DMS 273 treated with DMSO at 0.1 percent for 48 hours (cell line): ENCODE data around the gene RETREG3.
"Not testable (repeated sequence)": the region's sequence is repeated elsewhere in the genome, so short reads cannot be mapped to it uniquely, and the experiment has no call there.

Experiments
- DNase-seq: peaks from one replicate; lab custom pipeline; 2025; lab: John Stamatoyannopoulos, UW

RETREG3 gene

GRCh38 chr17:42609182-42609813 lies at the start of gene RETREG3, which contains the start of gene TUBG1:
TSS of gene RETREG3 (minus strand) at chr17:42609374. CDS start at chr17:42609324, 50 bp downstream.
TSS of gene TUBG1 (plus strand) at chr17:42609683. CDS start at chr17:42609738, 55 bp downstream.
- peak; percentile 95 for DNase-seq

DNA sequence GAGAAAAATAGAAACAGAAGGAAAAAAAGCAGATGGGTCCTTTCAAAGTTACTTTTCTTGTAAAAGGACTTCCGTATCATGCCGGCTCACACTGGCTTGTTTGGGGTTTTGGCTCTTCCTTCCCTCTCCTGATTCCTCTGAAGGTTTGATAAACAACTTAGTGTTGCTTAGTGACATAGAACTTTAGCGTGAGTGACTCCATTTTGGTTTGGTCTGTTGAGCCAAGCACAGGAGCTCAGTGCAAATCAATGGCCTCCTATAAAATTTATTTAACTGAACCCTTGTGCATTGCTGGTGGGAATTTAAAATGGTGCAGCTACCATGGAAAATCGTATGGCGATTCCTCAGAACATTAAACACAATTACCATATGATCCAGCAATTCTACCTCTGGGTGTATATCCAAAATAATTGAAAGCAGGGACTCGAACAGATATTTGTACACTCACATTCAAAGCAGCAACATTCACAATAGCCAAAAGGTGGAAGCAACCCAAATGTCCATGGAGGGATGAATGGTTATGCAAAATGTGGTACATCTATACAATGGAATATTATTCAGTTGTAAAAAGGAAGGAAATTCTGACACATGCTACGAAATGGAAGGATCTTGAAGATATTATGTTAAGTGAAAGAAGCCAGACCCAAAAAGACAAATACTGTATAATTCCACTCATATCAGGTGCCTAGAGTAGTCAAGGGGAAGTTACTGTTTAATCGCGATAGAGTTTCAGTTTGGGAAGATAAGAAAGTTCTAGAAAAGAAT lies 48.8 kb upstream of the RETREG3 start:
- DNase-seq, result no peak

DNA sequence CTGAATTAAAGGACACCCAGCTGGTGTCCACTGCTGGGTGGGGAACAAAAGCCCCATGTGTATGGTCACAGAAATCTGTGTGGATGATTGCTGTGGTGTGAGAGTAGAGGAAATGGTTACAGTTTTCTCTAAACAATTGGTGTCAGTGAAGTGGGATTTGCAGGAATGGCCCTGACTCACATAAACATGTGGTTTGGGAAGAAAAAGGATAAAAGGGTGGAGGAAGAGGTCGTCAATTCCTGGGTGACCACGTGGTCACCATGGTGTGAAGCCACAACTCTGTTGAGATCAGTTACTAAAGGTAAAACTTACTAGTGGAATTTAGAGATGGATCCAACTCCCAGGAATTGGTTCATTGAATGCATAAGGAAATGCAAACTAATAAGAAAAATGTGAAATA lies 46.4 kb upstream of the RETREG3 start:
- DNase-seq, result no peak

DNA sequence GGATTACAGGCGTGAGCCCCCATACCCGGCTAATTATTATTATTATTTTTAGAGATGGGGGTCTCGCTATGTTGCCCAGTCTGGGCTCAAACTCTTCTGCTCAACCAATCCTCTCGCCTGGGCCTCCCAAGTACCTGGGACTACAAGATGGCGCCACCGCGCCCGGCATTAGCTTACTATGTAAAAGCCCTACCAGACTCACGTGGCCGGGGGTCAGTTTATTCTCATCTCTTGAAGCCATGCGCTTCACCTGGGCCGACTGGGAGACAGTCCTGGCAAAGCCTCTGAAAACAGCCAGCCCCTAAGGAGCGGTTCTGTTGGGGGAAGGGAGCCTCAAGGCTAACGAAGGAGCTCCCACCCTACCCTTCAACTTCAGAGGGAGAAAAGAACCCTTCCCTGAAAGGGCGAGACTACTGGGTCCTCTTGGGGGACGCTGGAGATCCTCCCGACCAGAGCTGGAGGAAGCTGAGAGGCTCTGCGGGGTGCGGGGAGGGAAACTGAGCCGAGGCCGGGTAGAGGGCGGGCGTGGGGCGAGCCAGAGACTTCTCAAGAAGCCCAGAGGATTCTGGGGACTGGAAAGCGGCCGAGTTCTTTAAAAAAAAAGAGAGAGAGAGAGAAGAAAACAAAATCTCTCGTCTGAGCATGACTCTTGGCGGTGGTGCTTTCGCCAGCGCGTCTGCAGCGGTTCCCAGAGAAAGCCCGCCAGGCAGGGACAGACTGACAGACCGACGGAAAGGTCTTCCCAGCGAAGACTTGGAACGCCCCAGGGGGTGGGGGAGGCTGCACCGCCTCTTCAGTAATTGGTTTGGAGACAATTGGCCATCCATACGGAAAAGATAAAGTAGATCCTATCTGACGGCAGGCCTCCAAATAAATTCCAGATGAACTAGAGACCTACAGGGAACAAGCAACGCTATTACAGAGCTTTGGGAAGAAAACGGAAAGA lies 44.3 kb upstream of the RETREG3 start:
- no peak for DNase-seq

DNA sequence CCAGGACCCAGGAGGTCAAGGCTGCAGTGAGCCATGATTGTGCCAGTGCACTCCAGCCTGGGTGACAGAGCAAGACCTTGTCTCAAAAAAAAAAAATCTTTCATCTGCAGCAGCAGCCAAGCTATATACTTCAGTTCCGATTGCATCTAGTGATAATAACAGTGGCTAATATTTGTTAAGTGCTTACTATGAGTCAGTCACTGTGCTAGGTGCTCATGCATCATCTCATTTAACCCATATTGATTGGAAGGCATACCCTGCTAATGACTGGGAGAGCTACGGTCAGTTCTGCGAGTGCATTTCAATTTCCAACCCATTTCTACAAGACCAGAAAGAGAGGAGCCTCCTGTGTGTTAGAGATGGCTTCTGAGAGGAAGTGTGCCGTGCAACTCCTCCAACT lies 42.2 kb upstream of the RETREG3 start:
- no peak for DNase-seq

GRCh38 chr17:42647778-42648177 lies 38.6 kb upstream of the RETREG3 start:
- no peak for DNase-seq

DNA sequence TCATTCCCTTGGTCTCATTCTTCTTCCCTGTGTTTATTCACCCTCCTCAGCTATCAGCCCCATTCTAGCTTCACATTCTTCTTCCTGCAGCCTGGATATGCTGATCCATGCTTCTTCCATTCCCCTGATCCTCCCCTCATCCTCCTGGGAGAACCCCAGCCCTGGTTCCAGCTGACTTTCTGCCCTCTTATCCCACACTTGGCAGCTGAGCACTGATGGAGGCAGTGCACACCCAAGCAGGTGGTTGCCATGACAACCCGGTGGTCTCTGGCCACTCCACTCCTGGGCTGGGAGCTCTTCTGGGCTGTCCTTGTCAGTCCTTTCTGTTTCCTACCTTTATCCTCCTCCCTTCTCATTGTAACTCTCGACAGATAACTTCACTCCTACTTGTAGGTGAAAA lies 33.2 kb upstream of the RETREG3 start:
- no peak for DNase-seq

GRCh38 chr17:42640121-42640520 lies 30.9 kb upstream of the RETREG3 start:
- no peak for DNase-seq

- DNase-seq, result no peak
Measured at GRCh38 chr17:42639525-42640113, 30.4 kb upstream of the RETREG3 start.

DNA sequence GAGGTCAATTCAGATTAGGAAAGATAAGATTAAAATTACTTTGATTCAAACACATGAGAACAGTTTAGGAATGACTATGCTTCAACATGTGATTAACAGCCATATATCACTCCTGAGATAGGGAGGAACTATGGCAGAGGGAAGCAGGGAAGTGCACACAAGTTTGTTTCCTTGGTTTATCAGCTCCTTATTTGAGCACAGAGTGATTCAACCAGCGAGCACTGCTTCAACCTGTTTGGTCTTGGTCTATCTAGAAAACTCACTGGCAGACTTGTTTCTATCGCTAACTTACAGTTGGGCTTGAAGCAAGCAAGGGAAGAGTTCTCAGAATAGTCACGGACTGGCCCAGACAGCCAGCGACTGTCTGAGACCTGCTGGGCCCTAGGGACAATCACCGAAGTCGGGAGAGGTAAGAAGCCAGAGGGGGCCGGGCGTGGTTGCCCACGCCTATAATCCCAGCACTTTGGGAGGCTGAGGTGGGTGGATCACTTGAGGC lies 23.8 kb upstream of the RETREG3 start:
- no peak for DNase-seq

GRCh38 chr17:42629411-42630009 lies 20.3 kb upstream of the RETREG3 start:
- DNase-seq, result no peak

- not testable (repeated sequence) for DNase-seq
Measured at GRCh38 chr17:42627032-42627764, 18.0 kb upstream of the RETREG3 start.

- peak; percentile 14 for DNase-seq
Measured at GRCh38 chr17:42623732-42624596, 14.8 kb upstream of the RETREG3 start.

- no peak for DNase-seq
Measured at GRCh38 chr17:42623271-42623670, 14.1 kb upstream of the RETREG3 start.

DNA sequence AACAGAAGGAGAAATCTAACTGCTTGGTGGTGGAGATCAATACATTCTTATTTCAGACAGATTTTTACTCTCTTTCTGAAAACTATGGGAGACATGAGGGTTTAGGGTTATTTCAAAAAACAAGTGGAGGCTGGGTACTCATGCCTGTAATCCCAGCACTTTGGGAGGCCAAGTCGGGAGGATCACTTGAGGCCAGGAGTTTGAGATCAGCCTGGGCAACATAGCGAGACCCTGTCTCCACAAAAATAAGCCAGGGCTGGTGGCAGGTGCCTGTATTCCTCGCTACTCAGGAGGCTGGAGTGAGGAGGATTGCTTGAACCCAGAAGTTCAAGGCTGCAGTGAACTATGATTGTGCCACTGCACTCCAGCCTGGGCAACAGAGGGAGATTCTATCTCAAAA lies 12.8 kb upstream of the RETREG3 start:
- DNase-seq, result not testable (repeated sequence)

DNA sequence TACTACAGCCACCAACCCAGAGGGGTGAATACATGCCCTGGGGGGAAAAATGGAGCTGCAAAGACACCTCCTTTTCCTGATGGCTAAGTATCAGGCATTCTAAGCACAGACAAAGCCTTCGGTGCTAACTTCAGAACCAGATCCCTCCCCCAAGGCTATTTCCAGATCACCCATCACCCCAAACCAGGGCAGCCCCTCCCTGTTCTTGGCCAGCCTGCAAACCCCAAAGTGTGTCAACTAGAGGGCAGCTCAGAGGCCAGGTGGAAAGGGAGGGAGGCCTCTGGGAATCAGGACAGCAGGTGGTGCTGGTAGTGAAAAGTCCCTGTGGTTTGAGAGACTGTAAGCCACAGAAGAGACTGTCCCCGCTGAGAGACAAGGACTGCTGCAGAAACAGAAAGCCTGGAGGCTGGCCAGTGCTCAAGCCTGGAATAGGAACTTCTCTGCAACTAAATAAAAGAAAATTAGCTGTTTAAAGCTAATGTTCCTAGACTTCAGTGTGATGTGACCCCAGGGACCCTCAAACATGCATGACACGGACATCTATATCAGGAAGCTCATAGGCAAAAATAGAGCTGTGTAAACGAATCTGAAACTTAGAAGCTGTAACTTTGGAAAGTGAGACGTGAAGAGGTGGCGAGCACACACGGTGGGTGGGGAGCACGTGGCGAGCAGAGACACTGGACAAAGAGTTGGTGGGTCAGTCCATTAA lies 9.4 kb upstream of the RETREG3 start:
- DNase-seq, result peak; percentile 37

- no peak for DNase-seq
Measured at GRCh38 chr17:42617956-42618431, 8.8 kb upstream of the RETREG3 start.

- no peak for DNase-seq
Measured at GRCh38 chr17:42613699-42614295, 4.6 kb upstream of the RETREG3 start.
